Esophagus squamous epithelium (tissue), 5 donors: ENCODE results near the gene PRPF40A. TPM values are rescaled to one million over a fixed set of nuclear protein-coding genes. Genes with fewer than 3 reads are reported as not detected.
"Not testable (repeated sequence)": the region's sequence is repeated elsewhere in the genome, so short reads cannot be mapped to it uniquely, and the experiment has no call there.

Experiments
- DNase-seq: peaks from one replicate; lab custom pipeline; 2025; lab: John Stamatoyannopoulos, UW
- H3K27ac ChIP-seq, 4 donors: fragments of 200-600 bp; sonication (generic); one replicate each; pipeline ENCODE4 v1.5.1; 2016 to 2019; ENCODE audit warnings: mild to moderate bottlenecking in 1 of 4
- H3K27me3 ChIP-seq, 4 donors: fragments of 200-600 bp; sonication (generic); 1 replicate in 3 of 4; 2 replicates in 1 of 4; pipeline versions ENCODE4 v1.5.1 to v1.6.0; 2017 to 2021; ENCODE audit warnings: antibody characterized with exemption in 1 of 4
- H3K36me3 ChIP-seq, 3 donors: fragments of 200-600 bp; sonication (generic); one replicate each; pipeline ENCODE4 v1.5.1; 2016 to 2019
- H3K4me1 ChIP-seq, 3 donors: fragments of 200-600 bp; sonication (generic); one replicate each; pipeline ENCODE4 v1.5.1; 2017 to 2019
- H3K4me3 ChIP-seq, 4 donors: fragments of 200-600 bp; sonication (generic); 1 replicate in 3 of 4; 2 replicates in 1 of 4; pipeline ENCODE4 v1.5.1; 2016 to 2019; ENCODE audit warnings: mild to moderate bottlenecking in 2 of 4, moderate library complexity in 1 of 4
- H3K9me3 ChIP-seq, 3 donors: fragments of 200-600 bp; sonication (generic); one replicate each; pipeline ENCODE4 v1.5.1; 2016 to 2019
- CTCF ChIP-seq, 6 experiments: fragments of 450-650 bp in 4 of 6; fragments of 200-600 bp in 2 of 6; sonication (generic) in 2 of 6; IDR thresholded peaks; one replicate each; pipeline ENCODE4 v1.5.1; 2016 to 2019; ENCODE audit warnings: antibody characterized with exemption in 6 of 6, mild to moderate bottlenecking in 4 of 6, moderate library complexity in 4 of 6
- POLR2A ChIP-seq, 4 donors: fragments of 450-650 bp; IDR thresholded peaks; one replicate each; pipeline ENCODE4 v1.6.1; 2017; ENCODE audit warnings: antibody characterized with exemption in 4 of 4, mild to moderate bottlenecking in 4 of 4, moderate library complexity in 3 of 4
- WGBS, 2 donors: methylation state at CpG; one replicate each; pipeline ENCODE4 v1.1.5; 2018; 5-methylcytosine and 5-hydroxymethylcytosine counted together
- intact Hi-C: fragments of 100-400 bp; cut with DNase I; formaldehyde crosslinking; loops from one replicate; pipeline ENCODE4 v1.15.0; 2022
- total RNA-seq, 4 donors: library from RNA; depleted of rRNA; stranded (reverse); fragments of >200 nt; gene quantifications; one replicate each; pipeline ENCODE4 v1.1.0, GENCODE V29; 2016
- donor health status: DM: yes; HTN: yes; CAD: no.

Gene PRPF40A
- total RNA-seq, 4 donors from 2014 or later: 90.8 to 123 (median 99.6) TPM

DNA sequence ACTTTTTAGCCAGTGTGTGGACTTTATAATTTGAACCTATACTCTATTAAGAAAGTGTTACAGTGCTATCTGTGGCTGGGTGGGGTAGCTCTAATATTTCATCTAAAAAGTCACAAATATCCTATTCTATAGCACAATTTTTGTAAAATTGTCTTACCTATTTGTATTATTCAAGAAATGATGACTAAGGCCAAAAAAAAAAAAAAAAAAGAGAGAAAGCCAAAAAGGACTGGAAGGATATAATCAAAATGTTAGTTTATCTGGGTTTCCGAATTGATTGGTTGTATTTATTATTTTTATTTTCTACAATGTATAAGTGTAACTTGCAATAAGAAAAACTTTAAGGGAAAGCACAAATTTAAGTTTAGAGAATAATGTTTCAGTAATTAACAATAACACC, 6.7 kb upstream of the PRPF40A start:
- no peak for DNase-seq
- H3K4me1 ChIP-seq: peaks cover 4 to 44% (median 10%) of the 10 kb centered on the region in 3 donors
- no peaks in the 10 kb centered on the region for H3K27me3 ChIP-seq
- 94 to 100% methylated on average over 1 of the region's 1 CpG for WGBS, 2 donors
- no peak overlapping the region for H3K27ac ChIP-seq
- peaks cover 0 to 14% (median 0%) of the 10 kb centered on the region in 3 donors for H3K36me3 ChIP-seq
- no peak for TF ChIP-seq CTCF (IDR thresholded peaks at IDR 0.05)
- no peak for TF ChIP-seq POLR2A (IDR thresholded peaks at IDR 0.05)
- intact Hi-C loops: no loop called here
- no peaks in the 10 kb centered on the region for H3K9me3 ChIP-seq
- no peak overlapping the region for H3K4me3 ChIP-seq

- Histone ChIP-seq H3K4me1 (peaks cover 4 to 44% (median 10%) of the 10 kb centered on the region in 3 donors), H3K36me3 (peaks cover 0 to 14% (median 0%) of the 10 kb centered on the region in 3 donors)
- intact Hi-C loops, H3K9me3 ChIP-seq, DNase-seq, H3K4me3 ChIP-seq, H3K27ac ChIP-seq, H3K27me3 ChIP-seq: not testable (repeated sequence)
- 84 to 87% methylated on average over 7 to 8 of the region's 8 CpGs for WGBS, 2 donors
Measured at GRCh38 chr2:152722639-152723038, 5.4 kb upstream of the PRPF40A start.

- no peaks in the 10 kb centered on the region for H3K9me3 ChIP-seq
- no peaks in the 10 kb centered on the region for H3K27me3 ChIP-seq
- no peak for TF ChIP-seq POLR2A (IDR thresholded peaks at IDR 0.05)
- no peak for TF ChIP-seq CTCF (IDR thresholded peaks at IDR 0.05)
- no peak overlapping the region for H3K4me3 ChIP-seq
- 64 to 71% methylated on average over 2 of the region's 2 CpGs for WGBS, 2 donors
- peaks cover 4 to 54% (median 17%) of the 10 kb centered on the region in 3 donors for H3K4me1 ChIP-seq
- intact Hi-C loops: no loop called here
- no peak overlapping the region for H3K27ac ChIP-seq
- peaks cover 0 to 14% (median 0%) of the 10 kb centered on the region in 3 donors for H3K36me3 ChIP-seq
- DNase-seq: no peak
Measured at GRCh38 chr2:152720794-152721193, 3.5 kb upstream of the PRPF40A start.

DNA sequence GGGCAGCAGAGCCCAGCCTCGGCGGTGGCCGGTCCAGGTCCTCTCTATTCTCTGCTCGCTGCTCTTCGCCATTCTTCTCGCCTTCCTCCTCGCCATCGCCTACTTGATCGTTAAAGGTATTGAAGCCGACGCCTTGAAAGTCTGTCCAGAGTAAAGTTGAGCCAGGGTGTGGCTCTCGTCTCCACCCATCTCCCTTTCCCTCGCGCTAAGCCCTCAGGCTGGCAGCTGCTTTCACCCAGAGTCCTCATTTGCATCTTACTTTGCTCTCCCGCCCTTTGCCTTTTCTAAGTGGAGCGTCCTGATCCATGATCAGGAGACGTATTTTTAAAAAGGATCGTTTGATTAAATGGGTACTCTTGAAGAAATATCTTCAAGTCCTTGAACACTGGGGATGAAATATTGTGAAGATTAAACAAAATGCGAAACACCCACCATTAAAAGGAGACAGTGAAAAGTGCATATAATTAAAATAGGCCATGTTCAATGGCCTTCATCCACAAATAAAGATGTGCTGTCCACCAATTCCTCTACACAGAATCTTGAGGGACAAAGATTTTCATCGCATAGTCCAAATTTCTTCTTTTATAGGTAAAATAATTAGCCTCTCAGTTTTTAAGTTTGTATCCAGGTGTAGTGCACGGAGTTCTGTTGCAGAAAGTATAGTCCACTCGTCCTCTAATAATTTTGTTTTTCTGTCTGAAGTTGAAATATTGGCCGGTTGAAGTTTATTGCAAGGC, 1.8 kb upstream of the PRPF40A start:
- Histone ChIP-seq H3K4me1 (peaks cover 4 to 67% (median 27%) of the 10 kb centered on the region in 3 donors), H3K27me3 (no peaks in the 10 kb centered on the region), H3K9me3 (no peaks in the 10 kb centered on the region), H3K4me3 (peak overlapping the region; percentile 60 to 94 (median 85)), H3K27ac (peak overlapping the region; percentile 97 to 100 (median 98)), H3K36me3 (peaks cover 0 to 28% (median 0%) of the 10 kb centered on the region in 3 donors)
- TF ChIP-seq CTCF (IDR thresholded peaks at IDR 0.05): no peak
- no peak for TF ChIP-seq POLR2A (IDR thresholded peaks at IDR 0.05)
- no peak for DNase-seq
- 1 to 2% methylated on average over 22 to 23 of the region's 23 CpGs for WGBS, 2 donors
- intact Hi-C loops: no loop called here

DNA sequence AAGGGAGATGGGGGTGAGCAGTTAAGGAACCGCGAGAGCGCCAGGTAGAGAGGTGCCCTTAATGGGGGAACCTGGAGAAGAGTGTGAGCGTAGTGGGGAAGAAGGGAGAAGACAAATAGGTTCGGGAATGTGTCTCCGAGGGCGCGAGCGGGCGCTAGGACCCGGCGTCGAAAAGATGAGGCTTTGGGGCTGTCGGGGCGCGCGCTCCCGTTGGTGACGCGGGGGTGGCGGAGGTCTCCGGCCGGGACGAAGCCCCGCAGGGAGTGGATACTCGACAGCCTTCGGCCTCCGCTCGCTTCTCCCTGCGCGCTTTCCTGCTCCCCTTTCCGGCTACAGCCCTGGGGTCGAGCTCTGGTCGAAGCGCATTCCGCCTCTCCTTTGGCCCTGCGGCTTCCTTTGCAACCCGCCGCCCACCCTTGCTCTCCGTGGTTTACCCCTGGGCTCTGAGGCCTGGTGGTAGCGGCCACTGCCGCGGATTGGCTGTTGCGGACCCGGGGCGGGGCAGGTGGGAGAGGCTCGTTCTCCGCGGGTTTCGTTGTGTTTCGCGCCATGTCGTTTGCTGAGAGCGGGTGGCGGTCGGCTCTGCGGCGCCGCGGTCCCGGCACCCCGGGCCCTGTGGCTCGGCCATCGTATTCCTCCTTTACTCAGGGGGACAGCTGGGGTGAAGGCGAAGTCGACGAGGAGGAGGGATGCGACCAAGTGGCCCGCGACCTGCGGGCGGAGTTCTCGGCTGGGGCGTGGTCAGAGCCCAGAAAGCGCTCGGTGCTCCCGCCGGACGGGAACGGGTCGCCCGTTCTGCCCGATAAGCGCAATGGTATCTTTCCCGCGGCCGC, 1.0 kb upstream of the PRPF40A start, which contains the start of gene ARL6IP6:
ARL6IP6 (plus strand) TSS at position 545 of the 833 bp plus-strand sequence; CDS start at position 550, 5 bp downstream.
- Histone ChIP-seq H3K27me3 (no peaks in the 10 kb centered on the region), H3K27ac (peak within 1 kb of the TSS; percentile 97 to 100 (median 98)), H3K9me3 (no peaks in the 10 kb centered on the region), H3K4me1 (peaks cover 4 to 67% (median 27%) of the 10 kb centered on the region in 3 donors), H3K4me3 (peak within 1 kb of the TSS; percentile 60 to 94 (median 85)), H3K36me3 (peaks cover 0 to 29% (median 0%) of the 10 kb centered on the region in 3 donors)
- TF ChIP-seq POLR2A (IDR thresholded peaks at IDR 0.05) (peak in 3 of 4 donors; percentile 57 to 86 (median 83)), CTCF (IDR thresholded peaks at IDR 0.05) (no peak)
- intact Hi-C loops: no loop called here
- 0 to 1% methylated on average over 28 to 58 of the region's 87 CpGs for WGBS, 2 donors
- peak; percentile 77 for DNase-seq
